H1 (cell line): ENCODE measurements around the gene IL7R. TPM values are rescaled to one million over a fixed set of nuclear protein-coding genes. Genes with fewer than 3 reads are reported as not detected.

ENCODE experiments used
- CTCF ChIA-PET: fragments of 300-600 bp; sonication (Branson Sonifier 250); formaldehyde crosslinking; loops from one replicate; lab custom pipeline; 2021; ENCODE audit not compliant: partially characterized antibody; lab: Charles Lee
- POLR2A ChIA-PET: fragments of 300-600 bp; sonication (Branson Sonifier 250); formaldehyde crosslinking; loops from one replicate; lab custom pipeline; 2021; ENCODE audit warnings: inconsistent platforms; ENCODE audit not compliant: partially characterized antibody; lab: Charles Lee
- DNase-seq, 2 experiments: peaks; one replicate each; pipeline versions ENCODE4 v3.0.0 to v3.0.0-alpha.2; 2010 to 2022; ENCODE audit warnings: low spot score in 2 of 2, low read depth in 1 of 2, mixed read lengths in 1 of 2
- FAIRE-seq: peaks from 2 replicates; lab custom pipeline; 2011; peaks lifted over from hg19 to GRCh38; lab: Jason Lieb, UNC
- H2AFZ ChIP-seq: 2 replicates; pipeline ENCODE4 v1.8.1; 2012; ENCODE audit warnings: low read length, inconsistent platforms
- H2AK5ac ChIP-seq: 2 replicates; pipeline ENCODE4 v1.6.1; 2013; ENCODE audit warnings: low read depth, low read length
- H2BK120ac ChIP-seq: replicated peaks from 2 replicates; pipeline ENCODE3; 2013; ENCODE audit warnings: low read depth, low read length, inconsistent platforms
- H2BK12ac ChIP-seq: 2 replicates; pipeline ENCODE4 v1.6.1; 2013; ENCODE audit warnings: low read depth, low read length
- H2BK15ac ChIP-seq: 2 replicates; pipeline ENCODE4 v1.6.1; 2013; ENCODE audit warnings: low read length
- H2BK20ac ChIP-seq: 2 replicates; pipeline ENCODE4 v1.6.1; 2013; ENCODE audit warnings: low read length
- H2BK5ac ChIP-seq: 2 replicates; pipeline ENCODE4 v1.6.1; 2013; ENCODE audit warnings: low read depth, low read length
- H3K14ac ChIP-seq: 2 replicates; pipeline ENCODE4 v1.6.1; 2013; ENCODE audit warnings: inconsistent platforms; ENCODE audit not compliant: insufficient read length
- H3K18ac ChIP-seq: 2 replicates; pipeline ENCODE4 v1.6.1; 2013; ENCODE audit warnings: low read length; ENCODE audit errors: extremely low read depth
- H3K23ac ChIP-seq: 2 replicates; pipeline ENCODE4 v1.6.1; 2013; ENCODE audit warnings: inconsistent platforms; ENCODE audit not compliant: insufficient read length
- H3K23me2 ChIP-seq: 2 replicates; pipeline ENCODE4 v1.6.1; 2013; ENCODE audit warnings: low read depth, low read length
- H3K27ac ChIP-seq: 2 replicates; pipeline ENCODE4 v1.6.1; 2011; ENCODE audit warnings: low read depth, low read length, inconsistent platforms
- H3K27me3 ChIP-seq, 4 experiments: replicated peaks in 1 of 4; 1 replicate in 1 of 4; 2 replicates in 3 of 4; pipeline versions ENCODE4 v1.6.1 to v1.8.1; 2011 to 2013; ENCODE audit warnings: low read length in 3 of 4, mild to moderate bottlenecking in 3 of 4, inconsistent platforms in 2 of 4, mixed read lengths in 2 of 4, moderate library complexity in 1 of 4; ENCODE audit not compliant: control insufficient read depth in 3 of 4, insufficient read depth in 3 of 4; ENCODE audit errors: extremely low read depth in 1 of 4
- H3K36me3 ChIP-seq, 4 experiments: 2 replicates each; pipeline versions ENCODE4 v1.6.1 to v1.8.1; 2011 to 2013; ENCODE audit warnings: mild to moderate bottlenecking in 4 of 4, low read length in 3 of 4, moderate library complexity in 2 of 4, control low read depth in 1 of 4, inconsistent platforms in 1 of 4; ENCODE audit not compliant: insufficient read depth in 4 of 4, control insufficient read depth in 2 of 4
- H3K4ac ChIP-seq: replicated peaks from 2 replicates; pipeline ENCODE3; 2013; ENCODE audit warnings: low read length, low read depth, mixed read lengths, inconsistent platforms; ENCODE audit not compliant: insufficient read length
- H3K4me1 ChIP-seq, 4 experiments: replicated peaks in 1 of 4; 1 replicate in 1 of 4; 2 replicates in 3 of 4; pipeline versions ENCODE4 v1.6.1 to v1.8.1; 2011 to 2013; ENCODE audit warnings: low read length in 3 of 4, inconsistent platforms in 2 of 4, mixed read lengths in 1 of 4; ENCODE audit not compliant: insufficient read depth in 4 of 4, control insufficient read depth in 3 of 4
- H3K4me2 ChIP-seq, 2 experiments: 2 replicates each; pipeline versions ENCODE4 v1.6.1 to v1.8.1; 2011 to 2013; ENCODE audit warnings: low read depth in 2 of 2, low read length in 2 of 2, control low read depth in 1 of 2, inconsistent platforms in 1 of 2, mild to moderate bottlenecking in 1 of 2; ENCODE audit not compliant: insufficient read depth in 1 of 2
- H3K4me3 ChIP-seq, 4 experiments: fragments of 200-600, 300-600 bp in 1 of 4; sonication (generic), shearing (Covaris generic), sonication (Bioruptor Twin) in 1 of 4; 2 replicates each; pipeline versions ENCODE4 v1.5.1 to v1.8.1; 2011 to 2016; ENCODE audit warnings: low read length in 4 of 4, low read depth in 3 of 4, control low read depth in 2 of 4, inconsistent platforms in 2 of 4, mild to moderate bottlenecking in 2 of 4, mixed read lengths in 1 of 4, moderate library complexity in 1 of 4; ENCODE audit not compliant: insufficient read depth in 2 of 4; ENCODE audit errors: extremely low read depth in 1 of 4
- H3K56ac ChIP-seq: replicated peaks from 2 replicates; pipeline ENCODE3; 2013; ENCODE audit warnings: low read depth, mild to moderate bottlenecking, mixed read lengths, low read length, inconsistent platforms; ENCODE audit not compliant: insufficient read length
- H3K79me1 ChIP-seq: 2 replicates; pipeline ENCODE4 v1.6.1; 2013; ENCODE audit warnings: low read depth, low read length, control low read depth
- H3K79me2 ChIP-seq, 2 experiments: 2 replicates each; pipeline versions ENCODE4 v1.6.1 to v1.8.1; 2012 to 2013; ENCODE audit warnings: low read length in 2 of 2, mild to moderate bottlenecking in 2 of 2, inconsistent platforms in 1 of 2; ENCODE audit not compliant: insufficient read depth in 2 of 2, control insufficient read depth in 1 of 2
- H3K9ac ChIP-seq, 4 experiments: replicated peaks in 1 of 4; 1 replicate in 1 of 4; 2 replicates in 3 of 4; pipeline versions ENCODE4 v1.6.1 to v1.8.1; 2011 to 2013; ENCODE audit warnings: low read depth in 3 of 4, low read length in 3 of 4, control low read depth in 2 of 4, mild to moderate bottlenecking in 2 of 4, moderate library complexity in 2 of 4, inconsistent platforms in 1 of 4; ENCODE audit errors: extremely low read depth in 1 of 4
- H3K9me3 ChIP-seq, 2 experiments: 2 replicates each; pipeline versions ENCODE4 v1.6.1 to v1.8.1; 2012 to 2013; ENCODE audit warnings: mild to moderate bottlenecking in 2 of 2, moderate library complexity in 2 of 2, control low read depth in 1 of 2, inconsistent platforms in 1 of 2, low read depth in 1 of 2, low read length in 1 of 2, mixed read lengths in 1 of 2; ENCODE audit not compliant: insufficient read depth in 2 of 2
- H4K20me1 ChIP-seq, 2 experiments: replicated peaks in 1 of 2; 2 replicates each; pipeline versions ENCODE3 to v1.8.1; 2011 to 2013; ENCODE audit warnings: inconsistent platforms in 2 of 2, low read length in 2 of 2, mild to moderate bottlenecking in 1 of 2; ENCODE audit not compliant: insufficient read depth in 2 of 2, control insufficient read depth in 1 of 2
- H4K5ac ChIP-seq: 2 replicates; pipeline ENCODE4 v1.6.1; 2013; ENCODE audit warnings: low read length, low read depth, mixed read lengths, inconsistent platforms; ENCODE audit not compliant: insufficient read length
- H4K8ac ChIP-seq: 2 replicates; pipeline ENCODE4 v1.8.0; 2013; ENCODE audit warnings: mild to moderate bottlenecking, moderate library complexity, low read length, inconsistent platforms; ENCODE audit not compliant: insufficient read depth; ENCODE audit errors: extremely low read depth
- H4K91ac ChIP-seq: replicated peaks from 2 replicates; pipeline ENCODE3; 2013; ENCODE audit warnings: low read length, mixed read lengths, inconsistent platforms; ENCODE audit not compliant: insufficient read length
- BCL11A ChIP-seq, 2 experiments: IDR thresholded peaks; one replicate each; pipeline ENCODE4 v1.6.1; 2011; ENCODE audit warnings: low read depth in 2 of 2, low read length in 2 of 2, mild to moderate bottlenecking in 2 of 2
- EP300 ChIP-seq, 2 experiments: IDR thresholded peaks; 1 replicate in 1 of 2; 2 replicates in 1 of 2; pipeline ENCODE4 v1.6.1; 2011 to 2012; ENCODE audit warnings: low read depth in 2 of 2, low read length in 2 of 2, mild to moderate bottlenecking in 2 of 2, borderline replicate concordance in 1 of 2, inconsistent platforms in 1 of 2, moderate library complexity in 1 of 2
- KDM4A ChIP-seq: IDR thresholded peaks from one replicate; pipeline ENCODE4 v1.7.1; 2012; ENCODE audit warnings: low read depth, mild to moderate bottlenecking, moderate library complexity, low read length, inconsistent platforms; ENCODE audit not compliant: severe bottlenecking
- NANOG ChIP-seq: IDR thresholded peaks from 2 replicates; pipeline ENCODE4 v1.6.1; 2011; ENCODE audit warnings: low read length, low read depth, mild to moderate bottlenecking, inconsistent platforms; ENCODE audit not compliant: insufficient read depth, poor library complexity, severe bottlenecking
- RAD21 ChIP-seq, 2 experiments: IDR thresholded peaks in 1 of 2; conservative IDR thresholded peaks in 1 of 2; 2 replicates each; pipeline ENCODE4 v1.6.1; 2011; ENCODE audit warnings: low read depth in 2 of 2, low read length in 2 of 2, improper control_type of control experiment in 1 of 2, inconsistent platforms in 1 of 2, mild to moderate bottlenecking in 1 of 2, moderate library complexity in 1 of 2
- RNF2 ChIP-seq: fragments of 200-900, 300-1000 bp; sonication (generic); IDR thresholded peaks from 2 replicates; pipeline ENCODE4 v1.7.1; 2016; ENCODE audit warnings: borderline replicate concordance, low read depth, mild to moderate bottlenecking, antibody characterized with exemption, low read length; ENCODE audit not compliant: poor library complexity, severe bottlenecking; ENCODE audit errors: missing control alignments
- SAP30 ChIP-seq: fragments of 300-600 bp; sonication (generic); IDR thresholded peaks from 2 replicates; pipeline ENCODE4 v1.7.1; 2012; ENCODE audit warnings: low read length, moderate library complexity, mild to moderate bottlenecking, inconsistent platforms; ENCODE audit not compliant: insufficient read depth, insufficient replicate concordance
- SIRT6 ChIP-seq: IDR thresholded peaks from one replicate; pipeline ENCODE4 v1.7.1; 2012; ENCODE audit warnings: low read length, inconsistent platforms
- WGBS, 2 experiments: shearing (Covaris generic) in 1 of 2; methylation state at CpG; one replicate each; pipeline versions ENCODE4 v1.1.6 to v1.1.7; 2013 to 2015; ENCODE audit warnings: low lambda C conversion rate in 2 of 2, mixed read lengths in 2 of 2, inconsistent platforms in 1 of 2, low coverage in 1 of 2, missing lambda C conversion rate in 1 of 2; ENCODE audit not compliant: insufficient replicate concordance in 2 of 2, insufficient coverage in 1 of 2, insufficient read length in 1 of 2; ENCODE audit errors: extremely low coverage in 1 of 2, missing lambda C conversion rate in 1 of 2; 5-methylcytosine and 5-hydroxymethylcytosine counted together
- polyA plus RNA-seq, 7 experiments: library from polyadenylated mRNA; depleted of rRNA in 3 of 7; stranded (reverse) in 5 of 7; unstranded in 2 of 7; fragments of >200 nt in 5 of 7; fragments of 200-250 nt in 2 of 7; gene quantifications; 1 replicate in 5 of 7; 2 replicates in 1 of 7; 4 replicates in 1 of 7; pipeline versions ENCODE4 v1.2.1 to v1.2.3, GENCODE V29; 2011 to 2013; ENCODE audit warnings: missing spikeins in 2 of 7, mixed read lengths in 2 of 7
- total RNA-seq: library from RNA; stranded (reverse); fragmentation: NEBNext Ultra II Directional; extraction: Animal tissue kit (Norgen Biotek cat#: 25700); gene quantifications from 2 replicates; pipeline ENCODE4 v1.2.1, GENCODE V29; 2021

Gene IL7R
- total and polyA plus RNA-seq, 2 of the 8 experiments (the other 6 are each of a cell fraction or from before 2014, with no cell fraction given), result not detected

DNA sequence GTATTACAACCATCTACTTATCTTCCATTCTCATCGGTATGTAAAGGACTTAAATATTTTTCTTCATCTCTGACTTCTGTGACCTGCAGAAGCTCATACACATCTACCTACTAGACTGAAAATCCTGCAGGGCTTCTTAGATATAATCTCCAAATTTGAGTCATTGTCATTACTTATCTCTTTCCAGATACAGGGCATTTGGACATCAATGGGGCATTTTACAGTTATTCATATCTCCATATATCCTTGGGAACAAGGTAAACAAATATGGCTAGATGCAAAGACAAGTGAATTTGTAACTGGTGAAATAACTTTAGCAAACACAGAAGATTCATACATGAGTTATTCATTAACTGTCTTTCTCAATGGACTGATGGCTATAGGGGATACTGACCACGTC lies 37.7 kb upstream of the IL7R start:
- Histone ChIP-seq H3K23ac (no peak overlapping the region), H3K14ac (no peak overlapping the region), H3K79me1 (no peaks in the 10 kb centered on the region), H2BK120ac (no peak overlapping the region), H3K4ac (no peak overlapping the region), H2BK15ac (no peak overlapping the region), H3K4me3 (no peak overlapping the region), H3K23me2 (no peaks in the 10 kb centered on the region), H4K8ac (no peak overlapping the region), H3K18ac (no peak overlapping the region), H3K9me3 (no peaks in the 10 kb centered on the region), H2AFZ (no peak overlapping the region), H3K27ac (no peak overlapping the region), H3K36me3 (no peaks in the 10 kb centered on the region; a peak in 1 of 8 replicates), H2BK12ac (no peak overlapping the region), H2AK5ac (no peak overlapping the region), H3K9ac (no peak overlapping the region), H2BK20ac (no peak overlapping the region), H4K91ac (no peak overlapping the region), H3K4me2 (no peak overlapping the region), H2BK5ac (no peak overlapping the region), H4K20me1 (no peaks in the 10 kb centered on the region), H4K5ac (no peak overlapping the region), H3K79me2 (no peaks in the 10 kb centered on the region), H3K56ac (no peak overlapping the region), H3K4me1 (no peaks in the 10 kb centered on the region), H3K27me3 (no peaks in the 10 kb centered on the region)
- ChIA-PET CTCF (interaction anchor here (1.0 kb wide), 1 partner anchor 32 kb away, joined by 3 read pairs; no protein-coding TSS in a partner anchor), POLR2A (no interaction called here)
- TF ChIP-seq BCL11A (IDR thresholded peaks at IDR 0.05; ENCODE audit: low read depth in 2 of 2, low read length in 2 of 2), result no peak
- no peak for TF ChIP-seq RAD21 (IDR thresholded peaks at IDR 0.05 in 1 of 2, conservative IDR thresholded peaks at IDR 0.05 in 1 of 2; ENCODE audit: low read depth in 2 of 2, low read length in 2 of 2)
- no peak for TF ChIP-seq RNF2
- TF ChIP-seq KDM4A, result no peak
- TF ChIP-seq SAP30, result no peak
- TF ChIP-seq NANOG, result no peak
- no peak for TF ChIP-seq SIRT6
- no peak for TF ChIP-seq EP300 (IDR thresholded peaks at IDR 0.05; ENCODE audit: borderline replicate concordance in 1 of 2, low read depth in 2 of 2, low read length in 2 of 2)
- DNase-seq, result no peak
- FAIRE-seq, result no peak
- 95% methylated on average over 2 of the region's 2 CpGs; no CpG with 5 or more reads in 1 of the 2 experiments for WGBS, 2 experiments
